Effector memory CD4-positive, alpha-beta T cell (primary cell): ENCODE results near the gene SORCS2.

Experiments
- DNase-seq, 3 donors: peaks; one replicate each; pipeline ENCODE4 v3.0.0-alpha.2; 2020
- H3K27ac ChIP-seq: 2 replicates; pipeline ENCODE4 v1.7.0; 2013; ENCODE audit warnings: mild to moderate bottlenecking, low read length, moderate library complexity; ENCODE audit not compliant: insufficient read depth, poor library complexity, severe bottlenecking
- H3K27me3 ChIP-seq: replicated peaks from 2 replicates; pipeline ENCODE4 v1.7.0; 2013; ENCODE audit warnings: mild to moderate bottlenecking, low read length; ENCODE audit not compliant: insufficient read depth, control insufficient read depth, poor library complexity, severe bottlenecking
- H3K36me3 ChIP-seq: 2 replicates; pipeline ENCODE4 v1.7.0; 2013; ENCODE audit warnings: mild to moderate bottlenecking, low read length, moderate library complexity; ENCODE audit not compliant: control insufficient read depth, insufficient read depth
- H3K4me1 ChIP-seq: 2 replicates; pipeline ENCODE4 v1.7.0; 2013; ENCODE audit warnings: low read length, mild to moderate bottlenecking; ENCODE audit not compliant: control insufficient read depth, insufficient read depth, poor library complexity, severe bottlenecking
- H3K4me3 ChIP-seq: 2 replicates; pipeline ENCODE4 v1.7.0; 2013; ENCODE audit warnings: low read length, low read depth, mild to moderate bottlenecking; ENCODE audit not compliant: insufficient read depth, poor library complexity, severe bottlenecking
- H3K9me3 ChIP-seq: 2 replicates; pipeline ENCODE4 v1.7.0; 2013; ENCODE audit warnings: mild to moderate bottlenecking, low read length, moderate library complexity; ENCODE audit not compliant: control insufficient read depth

Gene SORCS2

DNA sequence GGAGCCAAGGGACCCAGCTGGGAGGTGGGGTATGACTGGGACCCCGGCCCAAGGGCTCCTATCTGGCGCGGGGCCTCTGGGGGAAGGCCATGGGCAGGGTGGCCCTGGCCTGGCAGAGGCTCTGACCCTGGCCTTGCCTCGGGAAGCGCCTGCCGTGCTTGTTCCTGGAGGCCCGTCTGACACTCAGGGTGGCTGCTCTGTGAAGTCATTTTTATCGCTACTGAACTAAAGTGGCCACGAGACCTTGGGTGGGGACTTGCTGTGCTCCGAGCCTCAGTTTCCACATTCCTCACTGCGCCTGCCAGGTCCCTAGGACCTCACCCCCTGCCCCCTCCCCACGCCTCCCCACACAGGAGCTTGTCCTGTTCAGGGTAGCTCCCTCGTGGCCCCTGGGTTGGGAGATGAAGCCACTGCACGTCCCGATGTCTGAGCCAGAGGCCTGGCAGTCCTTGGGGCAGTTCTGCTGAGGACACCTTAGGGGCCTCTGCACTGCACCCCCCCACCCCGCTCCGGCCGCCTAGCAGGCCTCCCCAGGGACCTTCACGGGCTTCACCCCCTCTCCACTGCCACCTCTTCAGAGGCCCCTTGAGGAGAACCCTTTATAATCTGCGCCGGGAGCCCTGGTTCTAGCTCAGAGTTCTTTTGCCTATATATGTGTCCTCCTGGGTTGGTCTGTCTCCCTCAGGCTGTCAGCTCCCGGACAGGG lies 639 bp upstream of the SORCS2 start:
- DNase-seq: no peak
- Histone ChIP-seq H3K9me3 (no peaks in the 10 kb centered on the region), H3K27me3 (peaks cover 29% of the 10 kb centered on the region), H3K4me3 (no peak overlapping the region), H3K27ac (no peak overlapping the region), H3K4me1 (peaks cover 6% of the 10 kb centered on the region), H3K36me3 (no peaks in the 10 kb centered on the region)

DNA sequence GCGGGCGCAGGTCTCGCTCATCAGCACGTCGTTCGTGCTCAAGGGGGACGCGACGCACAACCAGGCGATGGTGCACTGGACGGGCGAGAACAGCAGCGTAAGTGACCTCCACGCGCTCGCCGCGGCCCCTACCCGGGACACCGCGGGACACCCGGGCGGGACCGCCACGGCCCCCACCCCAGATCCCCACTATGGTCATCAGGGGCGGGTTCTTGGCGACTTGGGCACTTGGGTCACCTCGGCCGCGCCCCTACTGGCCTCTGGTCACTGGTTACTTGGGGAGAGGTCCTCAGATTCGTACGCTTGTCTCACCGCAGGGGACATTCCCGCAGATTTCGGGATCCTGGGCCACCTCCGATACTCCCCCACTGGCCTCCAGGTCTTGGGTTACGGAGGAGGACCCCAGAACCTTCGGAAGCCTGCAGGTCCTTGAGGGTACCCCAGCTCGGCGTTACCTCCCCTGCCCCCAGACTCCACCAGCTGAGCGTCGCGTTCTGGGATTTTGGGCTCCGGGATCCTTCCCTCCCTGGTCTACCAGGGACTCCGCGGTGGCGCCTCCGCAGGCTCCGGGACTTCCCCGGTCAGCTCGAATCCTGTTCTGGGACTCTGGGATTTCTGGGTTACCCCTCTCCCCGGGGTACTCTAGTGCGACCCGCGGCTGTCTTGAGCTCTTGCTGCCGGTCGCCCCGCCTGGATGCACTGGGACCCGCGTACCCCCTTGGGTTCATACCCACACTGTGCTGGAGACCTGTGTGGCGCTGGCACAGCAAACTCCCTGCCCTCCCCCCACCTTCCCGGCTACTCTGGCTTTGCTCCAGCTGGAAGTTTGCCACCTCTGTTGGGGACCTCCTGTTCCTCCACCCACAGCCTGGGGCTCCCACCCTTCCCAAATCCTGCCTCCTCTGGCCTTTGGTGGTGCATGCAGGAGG lies 956 bp downstream of the SORCS2 start:
- Histone ChIP-seq H3K9me3 (no peaks in the 10 kb centered on the region), H3K36me3 (no peaks in the 10 kb centered on the region), H3K4me1 (peaks cover 6% of the 10 kb centered on the region), H3K4me3 (no peak overlapping the region), H3K27ac (no peak overlapping the region), H3K27me3 (peaks cover 29% of the 10 kb centered on the region)
- DNase-seq: no peak

DNA sequence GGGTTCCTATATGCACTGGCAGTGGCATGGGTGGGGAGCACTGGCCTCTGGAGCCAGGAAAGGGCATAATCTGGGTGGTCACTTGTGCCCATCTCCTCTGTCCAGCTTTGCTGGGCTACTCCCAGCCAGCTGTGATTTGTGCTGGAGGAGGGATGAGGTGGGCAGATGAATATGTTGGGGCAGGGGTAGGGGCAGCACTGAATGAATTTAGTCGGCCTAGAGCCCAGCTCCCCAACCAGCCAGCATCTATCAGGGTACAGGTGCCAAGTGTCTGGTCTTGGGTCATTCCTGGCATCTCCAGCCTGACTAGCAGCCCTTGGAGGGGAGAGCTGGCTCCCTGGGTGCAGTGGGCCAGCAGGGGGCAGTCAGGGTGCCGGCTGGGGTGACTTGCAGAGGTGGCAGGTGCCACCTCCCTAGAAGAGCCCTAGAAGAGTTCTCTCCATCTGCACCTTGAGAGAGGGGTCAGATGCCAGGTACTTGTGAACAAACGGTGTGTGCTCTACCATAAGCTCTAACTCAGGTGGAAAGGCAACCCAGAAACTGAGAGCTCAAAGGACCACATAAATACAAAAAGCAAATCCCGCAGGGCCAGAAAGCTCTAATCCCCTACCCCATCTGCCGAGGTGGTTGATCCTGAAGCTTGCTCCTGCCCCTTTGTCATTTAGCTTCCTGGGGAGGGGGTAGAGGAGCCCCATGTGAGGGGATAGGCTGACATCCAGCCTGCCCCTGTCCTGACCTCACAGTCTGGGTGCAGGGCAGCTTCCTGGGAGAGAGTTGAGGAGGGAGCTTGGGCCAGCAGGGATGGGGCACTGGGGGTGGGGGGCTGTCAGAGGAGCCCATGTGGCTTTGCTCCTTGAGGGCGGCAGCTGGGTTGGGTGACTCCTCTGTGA lies 2.2 kb downstream of the SORCS2 start:
- H3K36me3 ChIP-seq: no peaks in the 10 kb centered on the region
- peaks cover 29% of the 10 kb centered on the region for H3K27me3 ChIP-seq
- DNase-seq: no peak
- no peak overlapping the region for H3K27ac ChIP-seq
- H3K4me3 ChIP-seq: no peak overlapping the region
- H3K9me3 ChIP-seq: no peaks in the 10 kb centered on the region
- peaks cover 6% of the 10 kb centered on the region for H3K4me1 ChIP-seq

DNA sequence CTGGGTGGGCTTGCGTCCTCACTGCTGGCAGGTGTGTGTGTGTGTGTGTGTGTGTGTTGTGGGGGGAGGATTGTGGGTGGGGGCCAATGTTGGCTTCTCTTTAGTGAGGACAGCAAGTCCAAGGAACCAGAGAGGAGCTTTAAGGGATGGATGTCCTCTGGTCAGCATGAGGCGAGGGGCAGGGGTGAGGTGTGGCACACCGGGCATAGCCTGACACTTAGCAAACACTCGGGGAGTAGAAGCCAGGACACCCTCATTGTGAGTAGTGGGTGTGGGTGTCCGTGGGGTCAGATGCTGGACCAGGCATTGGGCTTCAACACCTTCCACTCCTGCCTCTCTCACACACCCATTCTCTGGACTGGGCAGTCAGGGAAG lies 2.8 kb downstream of the SORCS2 start:
- Histone ChIP-seq H3K27ac (no peak overlapping the region), H3K9me3 (no peaks in the 10 kb centered on the region), H3K4me3 (no peak overlapping the region), H3K4me1 (peaks cover 6% of the 10 kb centered on the region), H3K36me3 (no peaks in the 10 kb centered on the region), H3K27me3 (peaks cover 29% of the 10 kb centered on the region)
- DNase-seq: no peak

DNA sequence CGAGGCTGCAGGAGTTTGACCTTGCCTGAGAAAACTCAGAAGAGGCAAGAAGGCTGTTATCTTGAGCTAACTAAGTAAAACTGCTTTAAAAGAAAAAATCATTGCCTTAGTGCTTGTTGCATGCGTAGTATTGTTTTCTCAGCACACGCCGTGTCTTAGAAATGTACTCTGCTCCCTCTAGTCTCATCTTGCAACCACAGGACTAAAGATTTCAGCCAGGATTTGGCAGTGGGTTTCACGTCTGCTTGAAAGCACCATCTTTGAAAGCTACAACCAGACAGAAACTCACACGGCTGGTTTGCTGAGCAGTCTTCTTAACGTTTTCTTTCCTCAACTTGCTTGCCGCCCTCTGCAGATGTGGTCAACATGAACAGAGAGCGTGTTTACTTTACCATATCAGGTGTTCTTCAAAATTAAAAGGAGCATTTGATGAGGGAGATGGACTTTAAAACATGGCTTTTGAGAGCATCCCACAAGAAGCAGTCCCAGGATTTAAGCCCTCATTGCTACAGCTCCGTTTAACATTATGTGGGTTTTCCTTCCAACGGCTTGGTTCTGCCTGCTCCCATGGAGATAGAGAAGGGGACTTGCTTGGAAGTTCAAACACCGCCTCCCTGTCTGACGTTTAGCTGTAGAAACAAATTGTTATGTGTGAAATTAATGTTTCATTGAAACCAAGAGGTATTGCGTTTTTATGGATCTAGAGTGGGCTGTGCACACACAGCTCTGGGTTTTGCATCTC lies 3.4 kb downstream of the SORCS2 start:
- Histone ChIP-seq H3K9me3 (no peaks in the 10 kb centered on the region), H3K36me3 (no peaks in the 10 kb centered on the region), H3K27ac (no peak overlapping the region), H3K4me1 (peaks cover 6% of the 10 kb centered on the region), H3K4me3 (no peak overlapping the region), H3K27me3 (peaks cover 29% of the 10 kb centered on the region)
- DNase-seq: no peak

DNA sequence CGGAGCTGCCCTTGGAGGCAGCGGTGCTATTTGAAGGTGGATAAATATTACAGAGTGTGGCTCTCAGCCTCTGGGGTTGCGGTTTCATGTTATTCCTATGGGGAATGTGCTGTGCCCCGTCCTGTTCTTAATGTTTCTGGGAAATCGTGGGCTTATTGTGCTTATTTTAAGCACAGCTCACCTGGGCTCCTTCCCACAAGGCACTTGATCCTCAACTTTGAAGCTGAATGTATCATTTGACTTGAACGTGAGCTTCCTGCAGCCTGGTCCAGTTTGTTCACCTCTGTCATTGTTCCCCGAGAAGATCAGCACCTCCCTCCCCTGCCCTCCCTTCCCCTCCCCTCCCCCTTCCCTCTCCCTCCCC lies 3.9 kb downstream of the SORCS2 start:
- DNase-seq: no peak
- H3K4me3 ChIP-seq: no peak overlapping the region
- peaks cover 29% of the 10 kb centered on the region for H3K27me3 ChIP-seq
- peaks cover 6% of the 10 kb centered on the region for H3K4me1 ChIP-seq
- H3K9me3 ChIP-seq: no peaks in the 10 kb centered on the region
- H3K36me3 ChIP-seq: no peaks in the 10 kb centered on the region
- H3K27ac ChIP-seq: no peak overlapping the region

DNA sequence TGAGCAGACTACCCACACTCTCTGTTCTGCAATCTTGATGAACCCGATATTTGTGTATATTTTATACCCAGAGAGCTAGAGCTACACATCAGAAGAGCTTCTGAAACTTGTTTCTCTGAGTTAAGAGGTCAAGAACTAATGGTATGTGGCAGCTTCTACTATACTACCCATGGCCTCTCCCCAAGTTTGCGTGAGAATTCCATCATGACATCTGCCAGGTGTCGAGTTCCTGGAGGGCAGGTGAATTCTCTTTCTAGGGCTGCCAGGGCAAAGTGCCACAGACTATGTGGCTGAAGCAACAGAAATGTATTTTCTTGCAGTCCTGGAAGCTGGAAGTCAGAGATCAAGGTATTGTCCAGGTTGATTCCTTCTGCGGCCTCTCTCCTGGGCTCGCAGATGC lies 4.4 kb downstream of the SORCS2 start:
- DNase-seq: no peak
- Histone ChIP-seq H3K9me3 (no peaks in the 10 kb centered on the region), H3K4me3 (no peak overlapping the region), H3K36me3 (no peaks in the 10 kb centered on the region), H3K27me3 (peaks cover 25% of the 10 kb centered on the region), H3K27ac (no peak overlapping the region), H3K4me1 (peaks cover 6% of the 10 kb centered on the region)

DNA sequence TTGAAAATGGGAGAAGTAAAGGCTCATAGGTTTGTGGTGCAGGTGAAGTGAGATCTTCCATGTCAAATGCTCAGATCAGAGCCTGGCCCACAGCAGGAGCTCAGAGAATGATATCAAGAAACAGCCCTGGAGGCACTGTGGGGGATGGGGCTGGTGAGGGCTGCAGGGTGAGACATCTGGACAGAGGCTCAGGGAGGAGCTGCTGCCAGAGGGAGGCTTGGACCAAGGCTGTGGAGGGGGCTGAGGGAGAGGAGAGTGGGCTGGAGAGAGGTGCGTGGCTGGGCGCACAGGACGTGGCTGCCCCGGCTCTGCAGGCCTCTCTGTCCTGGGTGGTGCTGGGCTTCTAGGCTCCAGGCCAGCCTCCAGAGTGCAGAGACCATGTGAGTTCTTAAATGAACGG lies 5.6 kb downstream of the SORCS2 start:
- Histone ChIP-seq H3K4me1 (peaks cover 3% of the 10 kb centered on the region), H3K27me3 (peaks cover 21% of the 10 kb centered on the region), H3K27ac (no peak overlapping the region), H3K9me3 (no peaks in the 10 kb centered on the region), H3K4me3 (no peak overlapping the region), H3K36me3 (no peaks in the 10 kb centered on the region)
- DNase-seq: no peak

DNA sequence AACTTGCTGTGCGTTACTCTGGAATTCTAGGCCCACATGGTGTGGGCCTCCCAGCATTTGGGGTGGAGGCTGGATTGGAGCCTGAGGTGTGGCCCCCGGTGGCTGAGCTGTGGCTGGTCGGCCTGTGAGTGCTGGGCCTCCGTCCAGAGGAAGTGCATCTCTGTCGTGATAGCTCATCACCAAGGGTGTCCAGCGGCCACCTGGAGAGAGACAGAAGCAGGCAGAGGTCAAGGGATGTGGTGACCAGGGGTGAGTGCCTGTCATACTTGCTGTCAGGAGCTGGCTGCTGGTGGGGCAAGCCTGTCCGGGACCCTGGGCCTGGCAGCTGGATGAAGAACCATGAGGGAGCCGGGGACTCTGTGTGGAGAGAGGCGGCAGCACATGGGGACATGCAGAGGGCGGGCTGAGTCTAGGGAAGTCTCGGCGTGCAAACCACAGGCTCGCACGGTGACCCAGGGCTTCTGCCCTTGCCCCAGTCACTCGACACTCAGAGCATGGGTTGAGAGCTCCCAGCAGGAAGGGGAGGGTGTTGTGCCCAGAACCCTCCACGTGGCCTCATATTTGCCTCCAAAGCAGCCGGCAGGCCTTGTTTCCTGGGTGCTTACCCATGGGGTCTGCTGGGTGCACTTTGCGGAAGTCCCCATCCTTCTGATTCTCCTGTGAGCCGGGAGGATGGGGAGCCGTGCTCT lies 6.2 kb downstream of the SORCS2 start:
- Histone ChIP-seq H3K27ac (no peak overlapping the region), H3K36me3 (no peaks in the 10 kb centered on the region), H3K4me3 (no peak overlapping the region), H3K4me1 (no peaks in the 10 kb centered on the region), H3K9me3 (no peaks in the 10 kb centered on the region), H3K27me3 (peaks cover 18% of the 10 kb centered on the region)
- DNase-seq: no peak
